Cardiac muscle cell (in vitro differentiated cells and primary cell): ENCODE results near the gene TMEM272. TPM values are rescaled to one million over a fixed set of nuclear protein-coding genes. Genes with fewer than 3 reads are reported as not detected.

Source experiments
- DNase-seq, 2 donors: peaks; one replicate each; pipeline versions ENCODE4 v3.0.0 to v3.0.0-alpha.2; 2010 to 2017; ENCODE audit warnings: low read depth in 1 of 2, low spot score in 1 of 2
- H3K27ac ChIP-seq: fragments of 200-600 bp; sonication (generic); 2 replicates; pipeline ENCODE4 v1.5.1; 2016
- H3K27me3 ChIP-seq: fragments of 200-600 bp; sonication (generic); 2 replicates; pipeline ENCODE4 v1.6.0; 2016; ENCODE audit warnings: control low read depth
- H3K36me3 ChIP-seq: fragments of 200-600 bp; sonication (generic); 2 replicates; pipeline ENCODE4 v1.5.1; 2016; ENCODE audit warnings: control low read depth
- H3K4me1 ChIP-seq: fragments of 200-600 bp; sonication (generic); 2 replicates; pipeline ENCODE4 v1.8.1; 2017; ENCODE audit warnings: low read depth, mild to moderate bottlenecking, mixed run types
- H3K4me3 ChIP-seq: fragments of 200-600 bp; sonication (generic); 2 replicates; pipeline ENCODE4 v1.5.1; 2016; ENCODE audit warnings: mild to moderate bottlenecking
- H3K9me3 ChIP-seq: fragments of 200-600 bp; sonication (generic); 2 replicates; pipeline ENCODE4 v1.5.1; 2017; ENCODE audit warnings: low read depth, mild to moderate bottlenecking, control low read depth
- CTCF ChIP-seq: IDR thresholded peaks from 2 replicates; pipeline ENCODE4 v1.5.1; 2012; ENCODE audit warnings: low read depth, mild to moderate bottlenecking, low read length
- polyA plus RNA-seq: library from polyadenylated mRNA; unstranded; fragments of >200 nt; fragmentation: Nextera tagmentation; extraction: Ambion mirVana; gene quantifications from 2 replicates; pipeline ENCODE4 v1.2.1, GENCODE V29; 2016
- total RNA-seq: library from RNA; depleted of rRNA; stranded (reverse); fragments of >200 nt; gene quantifications from 2 replicates; pipeline ENCODE4 v1.2.3, GENCODE V29; 2016

Gene TMEM272
- total and polyA plus RNA-seq, 2 experiments from 2014 or later: 0.12 TPM; not detected in 1

- no peaks in the 10 kb centered on the region for H3K4me1 ChIP-seq
These were observed 37.9 kb downstream of the TMEM272 start for GRCh38 chr13:51807041-51807440.

GRCh38 chr13:51806566-51806965 is 38.4 kb downstream of the TMEM272 start:
- no peaks in the 10 kb centered on the region for H3K36me3 ChIP-seq
- no peak overlapping the region for H3K4me3 ChIP-seq
- no peak for TF ChIP-seq CTCF
- DNase-seq: peak in 1 of 2 donors; percentile 34
- H3K4me1 ChIP-seq: no peaks in the 10 kb centered on the region
- H3K9me3 ChIP-seq: no peaks in the 10 kb centered on the region
- H3K27me3 ChIP-seq: no peaks in the 10 kb centered on the region
- H3K27ac ChIP-seq: no peak overlapping the region

More at GRCh38 chr13:51807041-51807440, 37.9 kb downstream of the TMEM272 start:
- Histone ChIP-seq H3K27me3 (no peaks in the 10 kb centered on the region), H3K27ac (no peak overlapping the region), H3K4me3 (no peak overlapping the region), H3K36me3 (no peaks in the 10 kb centered on the region), H3K9me3 (no peaks in the 10 kb centered on the region)
- TF ChIP-seq CTCF: no peak
- no peak for DNase-seq

GRCh38 chr13:51805925-51806324 is 39.1 kb downstream of the TMEM272 start:
- H3K4me3 ChIP-seq: no peak overlapping the region
- no peaks in the 10 kb centered on the region for H3K27me3 ChIP-seq
- no peaks in the 10 kb centered on the region for H3K4me1 ChIP-seq
- H3K27ac ChIP-seq: no peak overlapping the region
- DNase-seq: no peak
- TF ChIP-seq CTCF: no peak
- H3K9me3 ChIP-seq: no peaks in the 10 kb centered on the region
- no peaks in the 10 kb centered on the region for H3K36me3 ChIP-seq

GRCh38 chr13:51805313-51805712 is 39.7 kb downstream of the TMEM272 start:
- no peak overlapping the region for H3K27ac ChIP-seq
- no peaks in the 10 kb centered on the region for H3K36me3 ChIP-seq
- no peak for DNase-seq
- H3K4me1 ChIP-seq: no peaks in the 10 kb centered on the region
- H3K27me3 ChIP-seq: no peaks in the 10 kb centered on the region
- H3K9me3 ChIP-seq: no peaks in the 10 kb centered on the region
- TF ChIP-seq CTCF: no peak
- no peak overlapping the region for H3K4me3 ChIP-seq

GRCh38 chr13:51804295-51805172 is 40.4 kb downstream of the TMEM272 start:
- no peaks in the 10 kb centered on the region for H3K9me3 ChIP-seq
- H3K4me1 ChIP-seq: no peaks in the 10 kb centered on the region
- no peaks in the 10 kb centered on the region for H3K36me3 ChIP-seq
- H3K4me3 ChIP-seq: peak overlapping the region; percentile 68
- TF ChIP-seq CTCF: no peak
- no peak for DNase-seq
- no peaks in the 10 kb centered on the region for H3K27me3 ChIP-seq
- H3K27ac ChIP-seq: no peak overlapping the region
